Kidney epithelial cell (primary cell): ENCODE measurements around the gene NCKAP5. TPM values are rescaled to one million over a fixed set of nuclear protein-coding genes. Genes with fewer than 3 reads are reported as not detected.
"Not testable (repeated sequence)": the region's sequence is repeated elsewhere in the genome, so short reads cannot be mapped to it uniquely, and the experiment has no call there.

Experiments
- DNase-seq: peaks from one replicate; pipeline ENCODE4 v3.0.0-alpha.2; 2010; ENCODE audit warnings: low read depth
- H3K27me3 ChIP-seq: 2 replicates; pipeline ENCODE4 v1.6.0; 2011; ENCODE audit warnings: low read length; ENCODE audit not compliant: control insufficient read depth, insufficient read depth
- H3K36me3 ChIP-seq: 2 replicates; pipeline ENCODE4 v1.5.1; 2011; ENCODE audit warnings: low read length; ENCODE audit not compliant: control insufficient read depth, insufficient read depth
- H3K4me3 ChIP-seq: 2 replicates; pipeline ENCODE4 v1.5.1; 2011; ENCODE audit warnings: low read depth, mild to moderate bottlenecking, control low read depth, low read length
- total RNA-seq: library from RNA; depleted of rRNA; stranded (reverse); fragments of >200 nt; gene quantifications from 2 replicates; pipeline ENCODE4 v1.2.3, GENCODE V29; 2015
- TF ChIP-seq, protein P1 (sequence below): IDR thresholded peaks from 2 replicates; pipeline ENCODE4 v1.5.1; 2011; ENCODE audit warnings: mild to moderate bottlenecking, moderate library complexity, low read length, control low read depth, inconsistent platforms; ENCODE audit not compliant: insufficient read depth, poor library complexity, severe bottlenecking

NCKAP5 gene
- total RNA-seq, 1 donor from 2014 or later = 0.33 TPM

DNA sequence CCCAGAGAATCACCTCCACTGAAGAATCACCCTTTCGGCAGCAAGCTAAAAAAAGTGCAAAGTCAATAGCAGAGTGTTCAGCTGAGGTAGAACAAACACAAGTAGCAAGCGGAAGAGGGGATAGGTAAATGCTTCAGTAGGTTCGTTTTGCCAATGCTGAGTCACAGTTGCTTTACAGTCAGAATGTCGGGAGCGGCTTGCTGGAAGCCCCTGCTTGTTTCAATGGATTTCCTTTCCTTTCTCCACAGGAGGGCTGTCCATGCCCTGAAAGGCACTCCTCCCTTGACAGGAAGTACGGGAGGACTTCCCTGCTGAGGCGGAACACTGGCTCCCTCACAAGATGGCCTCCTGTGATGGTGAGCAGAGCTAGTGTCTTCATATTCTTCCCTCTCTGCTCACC, 752.0 kb downstream of the NCKAP5 start:
- H3K4me3 ChIP-seq = no peak overlapping the region
- TF ChIP-seq, protein P1, sequence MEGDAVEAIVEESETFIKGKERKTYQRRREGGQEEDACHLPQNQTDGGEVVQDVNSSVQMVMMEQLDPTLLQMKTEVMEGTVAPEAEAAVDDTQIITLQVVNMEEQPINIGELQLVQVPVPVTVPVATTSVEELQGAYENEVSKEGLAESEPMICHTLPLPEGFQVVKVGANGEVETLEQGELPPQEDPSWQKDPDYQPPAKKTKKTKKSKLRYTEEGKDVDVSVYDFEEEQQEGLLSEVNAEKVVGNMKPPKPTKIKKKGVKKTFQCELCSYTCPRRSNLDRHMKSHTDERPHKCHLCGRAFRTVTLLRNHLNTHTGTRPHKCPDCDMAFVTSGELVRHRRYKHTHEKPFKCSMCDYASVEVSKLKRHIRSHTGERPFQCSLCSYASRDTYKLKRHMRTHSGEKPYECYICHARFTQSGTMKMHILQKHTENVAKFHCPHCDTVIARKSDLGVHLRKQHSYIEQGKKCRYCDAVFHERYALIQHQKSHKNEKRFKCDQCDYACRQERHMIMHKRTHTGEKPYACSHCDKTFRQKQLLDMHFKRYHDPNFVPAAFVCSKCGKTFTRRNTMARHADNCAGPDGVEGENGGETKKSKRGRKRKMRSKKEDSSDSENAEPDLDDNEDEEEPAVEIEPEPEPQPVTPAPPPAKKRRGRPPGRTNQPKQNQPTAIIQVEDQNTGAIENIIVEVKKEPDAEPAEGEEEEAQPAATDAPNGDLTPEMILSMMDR = no peak
- no peaks in the 10 kb centered on the region for H3K36me3 ChIP-seq
- no peaks in the 10 kb centered on the region for H3K27me3 ChIP-seq
- no peak for DNase-seq

DNA sequence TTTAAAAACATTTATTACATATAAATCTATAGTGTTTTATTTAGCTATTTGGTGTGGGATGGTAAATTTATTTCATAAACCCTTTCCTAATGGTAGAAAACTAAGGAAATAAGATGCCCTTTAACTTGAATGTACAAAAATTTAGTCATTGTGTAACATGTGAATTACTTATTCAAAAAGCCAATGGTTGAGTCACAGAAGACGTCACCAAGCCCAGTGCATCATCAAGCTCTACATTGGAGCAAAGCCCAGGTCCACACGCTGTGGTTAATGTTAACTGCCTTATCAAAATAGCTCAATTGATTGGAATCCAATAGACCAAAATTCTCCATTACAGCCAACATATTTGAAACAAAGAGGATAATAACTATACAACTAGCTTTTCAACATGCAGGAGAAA, 752.7 kb downstream of the NCKAP5 start:
- Histone ChIP-seq H3K27me3 (no peaks in the 10 kb centered on the region), H3K4me3 (no peak overlapping the region), H3K36me3 (no peaks in the 10 kb centered on the region)
- DNase-seq = peak; percentile 9
- TF ChIP-seq, protein P1 = no peak

DNA sequence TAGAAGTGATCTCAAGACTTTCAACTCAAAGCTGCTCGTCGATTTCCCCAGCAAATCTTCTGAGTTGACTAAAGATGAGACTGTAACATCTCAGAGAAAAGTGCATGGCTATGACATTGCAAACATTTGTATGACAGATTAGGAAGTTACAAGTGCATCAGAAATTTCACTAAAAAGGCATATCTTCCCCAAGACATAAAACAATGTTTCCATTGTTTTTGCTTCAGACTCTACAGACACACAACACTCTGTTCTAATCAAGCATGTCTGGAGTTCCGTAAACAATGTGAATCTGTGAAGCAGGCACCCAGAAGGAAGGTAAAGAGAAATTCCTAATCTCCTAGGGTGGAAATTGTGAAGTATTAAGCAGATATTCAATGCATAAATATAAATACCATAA, 753.6 kb downstream of the NCKAP5 start:
- TF ChIP-seq, protein P1 = no peak
- DNase-seq = no peak
- Histone ChIP-seq H3K36me3 (no peaks in the 10 kb centered on the region), H3K4me3 (no peak overlapping the region), H3K27me3 (no peaks in the 10 kb centered on the region)

DNA sequence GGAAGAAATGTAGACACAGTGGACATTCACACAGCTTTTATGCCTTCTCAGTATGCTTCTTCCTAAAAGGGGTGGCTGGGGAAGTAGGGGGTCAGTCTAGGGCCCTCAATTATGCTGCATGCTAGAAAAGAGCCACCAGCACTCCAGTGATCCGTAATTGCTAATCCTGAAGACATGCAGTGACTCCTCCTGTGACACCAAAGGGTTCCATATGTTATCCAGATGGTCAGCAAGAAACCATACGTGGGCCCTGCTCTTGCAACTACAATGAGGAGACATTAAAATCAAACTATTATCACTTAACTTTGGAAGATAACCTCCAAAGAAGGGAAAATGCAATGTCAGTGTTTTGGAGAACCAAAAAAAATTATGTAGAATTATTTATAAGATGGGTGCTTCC, 754.8 kb downstream of the NCKAP5 start:
- H3K27me3 ChIP-seq = no peaks in the 10 kb centered on the region
- TF ChIP-seq, protein P1 = no peak
- H3K4me3 ChIP-seq = no peak overlapping the region
- H3K36me3 ChIP-seq = no peaks in the 10 kb centered on the region
- DNase-seq = no peak

DNA sequence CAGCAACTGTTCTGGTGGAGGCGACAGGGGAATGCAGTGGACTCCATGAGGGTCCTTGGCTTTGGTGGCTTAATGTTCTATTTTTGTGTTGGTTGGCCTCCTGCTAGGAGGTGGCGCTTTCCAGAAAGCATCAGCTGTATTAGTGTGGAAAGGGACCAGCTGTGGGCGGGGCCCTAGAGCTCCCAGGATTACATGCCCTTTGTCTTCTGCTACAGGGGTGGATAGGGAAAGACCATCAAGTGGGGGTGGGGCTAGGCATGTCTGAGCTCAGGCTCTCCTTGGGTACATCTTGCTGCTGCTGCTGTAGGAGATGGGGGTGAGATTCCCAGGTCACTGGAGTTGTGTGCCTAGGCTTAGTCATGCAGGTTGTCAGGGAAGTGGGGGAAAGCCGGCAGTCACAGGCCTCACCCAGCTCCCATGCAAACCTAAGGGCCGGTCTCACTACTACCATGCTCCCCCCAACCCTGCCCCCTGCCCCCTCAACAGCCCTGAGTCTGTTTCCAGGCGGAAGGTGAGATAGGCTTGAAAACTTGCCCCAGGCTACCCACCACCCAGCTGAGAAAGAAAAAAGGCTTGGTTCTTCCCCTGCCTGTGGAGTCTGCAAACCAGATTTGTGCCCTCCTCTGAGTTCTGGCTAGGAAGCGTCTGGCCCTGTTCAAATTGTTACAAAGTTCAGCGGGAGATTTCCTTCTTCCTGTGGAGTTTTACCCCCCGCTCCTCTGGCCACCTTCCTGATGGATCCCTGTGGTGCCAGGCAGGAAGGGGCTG, 756.9 kb downstream of the NCKAP5 start:
- TF ChIP-seq, protein P1 = no peak
- Histone ChIP-seq H3K36me3 (no peaks in the 10 kb centered on the region), H3K27me3 (no peaks in the 10 kb centered on the region), H3K4me3 (no peak overlapping the region)
- DNase-seq = no peak

DNA sequence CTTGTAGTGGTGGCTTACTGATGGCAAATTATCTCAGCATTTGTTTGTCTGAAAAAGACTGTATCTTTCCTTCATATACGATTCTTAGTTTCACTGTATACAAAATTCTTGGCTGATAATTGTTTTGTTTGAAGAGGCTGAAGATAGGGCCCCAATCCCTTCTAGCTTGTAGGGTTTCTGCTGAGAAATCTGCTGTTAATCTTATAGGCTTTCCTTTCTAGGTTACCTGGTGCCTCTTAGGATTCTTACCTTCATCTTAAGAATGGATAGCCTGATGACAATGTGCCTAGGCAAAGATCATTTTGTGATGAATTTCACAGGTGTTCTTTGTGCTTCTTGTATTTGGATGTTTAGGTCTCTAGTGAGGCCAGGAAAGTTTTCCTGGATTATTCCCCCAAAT, 758.3 kb downstream of the NCKAP5 start:
- not testable (repeated sequence) for H3K27me3 ChIP-seq, DNase-seq, H3K4me3 ChIP-seq, H3K36me3 ChIP-seq
